Measurements from ENCODE around the gene ITPKA.
"Not testable (repeated sequence)": the region's sequence is repeated elsewhere in the genome, so short reads cannot be mapped to it uniquely, and the experiment has no call there.

ITPKA gene

GRCh38 chr15:41493205-41493901 lies at the start of gene ITPKA:
Gene ITPKA, plus strand, starts transcription at chr15:41493874. Its CDS starts 54 bp downstream, at chr15:41493928.
- peak; percentile 92 for DNase-seq

GRCh38 chr15:41445399-41445798 lies 48.3 kb upstream of the ITPKA start:
- DNase-seq: no peak

DNA sequence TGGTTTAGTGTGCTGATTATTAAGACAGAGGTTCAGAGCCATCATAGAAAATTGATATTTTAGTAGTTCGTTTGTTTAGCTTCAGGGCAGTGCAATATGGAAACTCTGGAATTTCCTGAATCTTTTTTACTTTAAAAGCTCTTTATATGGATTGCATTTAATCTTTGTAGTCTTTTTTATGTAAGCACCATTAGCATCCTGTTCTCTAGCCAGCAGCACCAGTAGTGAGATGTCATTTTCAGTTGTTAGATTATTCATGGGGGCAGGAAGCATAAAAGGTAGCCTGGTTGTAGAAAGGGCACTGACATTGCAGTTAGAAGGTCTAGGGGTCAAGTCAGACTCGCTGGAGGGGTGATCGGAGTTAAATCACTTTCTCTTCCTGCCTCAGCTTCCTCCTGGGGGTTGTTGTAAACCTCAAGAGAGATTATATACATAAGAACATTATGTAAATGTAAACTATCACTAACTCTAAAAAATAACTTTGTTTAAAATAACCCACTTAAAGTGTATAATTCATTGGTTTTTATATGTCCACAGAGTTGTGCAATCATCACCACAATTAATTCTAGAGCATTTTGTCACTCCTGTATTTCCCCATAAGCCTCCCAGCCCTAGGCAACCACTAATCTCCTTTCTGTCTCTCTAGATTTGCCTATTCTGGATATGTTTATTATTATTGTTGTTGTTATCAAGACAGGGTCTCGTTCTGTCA lies 31.4 kb upstream of the ITPKA start:
- DNase-seq: no peak

- DNase-seq: no peak
These were observed 28.6 kb upstream of the ITPKA start for GRCh38 chr15:41464889-41465580.

GRCh38 chr15:41465822-41466421 lies 27.8 kb upstream of the ITPKA start:
- no peak for DNase-seq

- DNase-seq: no peak
These were observed 27.0 kb upstream of the ITPKA start for GRCh38 chr15:41466711-41467110.

- DNase-seq: not testable (repeated sequence)
These were observed 24.0 kb upstream of the ITPKA start for GRCh38 chr15:41469644-41470043.

DNA sequence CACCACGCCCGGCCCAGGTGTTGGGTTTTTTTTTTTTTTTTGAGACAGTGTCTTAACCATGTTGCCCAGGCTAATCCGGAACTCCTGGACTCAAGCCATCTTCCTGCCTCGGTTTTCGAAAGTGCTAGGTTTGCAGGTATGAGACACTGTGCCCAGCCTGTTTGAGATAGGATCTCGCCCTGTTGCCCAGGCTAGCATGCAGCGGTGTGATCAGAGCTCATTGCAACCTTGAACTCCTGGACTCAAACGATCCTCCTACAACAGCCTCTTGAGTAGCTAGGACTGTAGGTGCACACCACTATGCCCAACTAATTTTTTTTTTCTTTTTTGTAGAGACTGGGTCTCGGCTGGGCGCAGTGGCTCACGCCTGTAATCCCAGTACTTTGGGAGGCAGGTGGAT lies 20.3 kb upstream of the ITPKA start:
- no peak for DNase-seq

GRCh38 chr15:41474436-41474835 lies 19.2 kb upstream of the ITPKA start:
- no peak for DNase-seq

GRCh38 chr15:41474941-41475340 lies 18.7 kb upstream of the ITPKA start:
- DNase-seq: no peak

DNA sequence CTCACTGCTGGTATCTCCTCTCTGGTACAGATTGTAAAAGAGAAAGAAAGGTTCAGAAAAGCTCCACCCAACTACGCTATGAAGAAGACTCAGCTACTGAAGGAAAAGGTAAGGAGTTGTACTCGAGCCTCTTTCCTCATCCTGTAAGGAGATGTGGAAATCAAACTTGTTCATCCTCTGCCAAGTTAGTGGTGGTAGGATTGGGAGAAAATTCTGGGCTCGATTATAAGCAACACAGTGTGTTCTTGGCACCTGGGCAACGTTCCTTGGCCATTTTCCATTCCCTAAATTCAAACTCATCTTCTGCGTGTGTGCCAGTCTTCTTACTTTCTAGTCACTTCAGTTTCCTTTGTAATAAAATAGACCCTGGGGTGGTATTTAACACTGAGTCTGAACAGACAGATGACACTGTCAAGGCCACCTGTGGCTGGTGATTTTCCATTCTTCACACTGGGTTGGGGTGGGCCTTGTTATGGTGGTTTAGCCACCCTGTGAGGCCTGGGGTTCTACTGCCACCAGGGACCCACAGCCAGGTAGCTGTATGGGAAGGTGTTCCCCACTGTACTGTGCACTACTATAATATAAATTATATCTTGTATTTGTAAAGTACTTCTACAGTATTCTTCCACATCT lies 17.1 kb upstream of the ITPKA start:
- no peak for DNase-seq

DNA sequence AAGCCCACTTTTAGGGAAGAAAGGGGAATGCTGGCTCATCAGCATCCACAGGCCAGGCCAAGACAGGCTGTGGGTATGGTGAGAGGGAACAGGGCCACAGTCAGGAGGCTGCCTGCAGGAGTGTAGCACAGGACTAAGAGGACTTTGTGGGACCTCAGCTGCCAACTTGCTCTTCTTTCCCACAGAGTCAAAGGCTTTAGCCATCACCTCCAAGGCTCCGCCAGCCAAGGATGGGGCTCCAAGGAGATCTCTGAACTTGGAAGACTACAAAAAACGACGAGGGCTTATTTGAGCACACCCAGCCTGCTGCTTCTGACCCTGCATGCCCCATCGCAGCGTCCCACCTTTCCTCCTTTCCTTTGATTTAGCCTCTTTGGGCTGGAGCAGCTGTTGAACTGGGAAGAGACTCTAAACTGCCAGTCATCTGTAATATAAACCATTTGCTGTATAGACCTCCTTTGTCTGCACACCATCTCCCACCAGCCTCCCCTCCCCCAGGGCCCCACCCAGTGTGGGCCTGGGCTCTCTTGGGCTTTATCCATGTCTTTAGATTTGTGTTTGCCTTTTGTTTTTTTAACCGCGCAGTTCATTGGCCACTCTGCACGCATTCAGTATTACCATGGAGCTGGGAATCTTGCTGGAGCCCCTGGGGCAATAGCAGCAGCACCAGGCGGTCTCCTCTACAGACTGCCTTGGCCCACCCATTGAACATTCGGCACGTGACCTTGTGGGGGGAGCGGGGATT lies 13.1 kb upstream of the ITPKA start:
- DNase-seq: no peak

DNA sequence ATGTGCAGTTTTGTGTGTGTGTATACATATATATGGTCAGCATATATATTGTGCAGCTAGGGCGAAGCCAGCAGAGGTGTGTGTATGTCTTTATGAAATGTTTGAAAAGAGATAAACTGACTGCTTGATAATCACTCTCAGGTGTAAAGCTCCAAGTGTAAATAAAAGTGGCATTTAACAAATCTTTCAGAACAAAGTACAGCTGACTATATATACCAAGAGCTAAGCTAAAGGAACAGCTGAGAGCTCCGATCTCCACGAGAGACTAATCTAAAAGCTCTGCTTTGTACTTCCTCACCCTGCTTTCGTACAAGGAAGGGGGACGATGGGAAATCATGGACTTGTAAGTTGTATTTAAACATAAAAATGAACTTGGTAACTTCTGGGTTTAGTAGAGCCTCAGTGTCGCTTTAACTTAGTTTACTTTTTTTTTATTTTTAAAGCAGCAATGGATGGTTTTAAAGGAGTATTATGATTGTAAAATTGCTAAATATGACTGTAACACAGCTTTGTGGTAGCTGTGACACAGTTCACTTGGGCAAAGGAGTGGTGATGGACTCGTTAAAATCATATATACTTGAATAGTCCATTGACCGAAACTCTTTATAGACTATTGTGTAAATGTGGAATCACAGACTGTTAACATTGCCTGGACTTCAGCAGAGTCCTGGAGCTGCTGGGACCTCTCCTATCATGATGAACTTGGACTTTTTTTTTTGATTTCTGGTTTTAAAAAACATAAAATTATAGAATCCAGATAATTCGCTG lies 11.4 kb upstream of the ITPKA start:
- no peak for DNase-seq

DNA sequence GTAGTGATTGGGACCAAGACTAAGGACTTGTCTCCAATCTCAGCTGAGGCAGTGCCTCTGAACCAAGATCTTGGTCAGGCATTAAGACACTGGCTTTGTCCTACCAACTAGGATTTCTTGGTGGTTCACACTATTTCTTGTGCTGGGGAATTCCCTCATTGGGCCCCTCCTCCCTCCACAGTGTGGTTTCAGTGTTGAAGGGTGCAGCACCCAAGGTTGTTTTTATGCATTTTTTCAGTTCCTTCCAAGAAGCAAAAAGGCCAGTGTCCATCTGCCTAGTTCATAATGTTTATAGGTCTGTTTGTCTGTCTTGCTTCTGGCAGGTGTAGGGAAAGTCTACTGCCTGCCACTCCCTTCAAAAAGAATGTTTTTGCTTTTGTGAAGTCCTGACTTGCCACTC lies 10.6 kb upstream of the ITPKA start:
- no peak for DNase-seq

DNA sequence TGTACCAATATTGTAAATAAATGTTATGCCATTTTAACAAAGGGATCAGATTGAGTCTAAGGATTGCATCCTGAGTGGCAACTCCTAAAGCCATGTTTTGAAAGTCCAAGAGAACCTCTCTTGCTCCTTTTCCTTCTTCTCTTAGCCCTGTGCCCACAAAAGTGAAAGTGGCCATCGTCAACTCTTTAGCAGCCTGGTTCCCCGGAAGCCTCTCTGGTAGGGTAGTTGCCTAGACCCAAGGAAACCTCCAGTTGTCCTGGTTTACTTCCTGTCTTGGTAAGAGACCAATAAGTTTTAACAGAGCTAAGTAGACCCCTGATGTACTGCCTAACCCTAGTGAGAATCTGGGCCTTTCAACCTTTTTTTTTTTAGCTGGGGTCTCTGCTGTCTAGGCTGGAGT lies 10.2 kb upstream of the ITPKA start:
- no peak for DNase-seq

DNA sequence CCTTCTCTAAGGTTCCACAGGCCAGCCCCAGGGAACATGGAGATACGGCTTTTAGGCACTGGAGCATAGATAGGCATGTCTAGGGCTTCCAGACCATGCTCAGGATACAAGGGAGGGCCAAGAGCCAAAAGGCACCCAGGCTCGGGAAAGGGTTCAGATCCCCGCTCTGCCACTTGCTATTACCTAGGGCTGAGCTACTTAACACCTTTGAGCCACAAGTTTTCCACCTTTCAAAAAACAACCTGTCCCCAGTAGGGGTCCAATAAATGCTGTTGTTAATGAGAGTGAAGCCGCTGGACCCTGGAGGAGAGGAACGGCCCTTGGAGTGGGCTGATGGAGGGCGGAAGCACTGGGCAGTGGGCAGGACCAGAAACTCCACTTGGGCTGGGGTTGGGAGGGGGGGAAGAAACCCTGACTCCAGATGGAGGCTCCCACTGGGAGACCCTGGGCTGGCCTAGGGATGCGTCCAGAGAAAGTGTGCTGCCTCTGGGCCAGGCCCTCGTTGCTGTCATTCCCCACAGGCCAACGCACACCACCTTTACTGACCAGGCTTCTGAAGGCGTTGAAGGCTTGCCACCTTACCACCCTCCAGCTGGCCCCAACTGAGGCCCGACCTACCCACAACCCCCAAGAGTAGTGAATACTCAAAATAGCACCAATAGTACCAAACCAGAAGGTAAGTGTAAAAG lies 8.6 kb upstream of the ITPKA start:
- DNase-seq: no peak

DNA sequence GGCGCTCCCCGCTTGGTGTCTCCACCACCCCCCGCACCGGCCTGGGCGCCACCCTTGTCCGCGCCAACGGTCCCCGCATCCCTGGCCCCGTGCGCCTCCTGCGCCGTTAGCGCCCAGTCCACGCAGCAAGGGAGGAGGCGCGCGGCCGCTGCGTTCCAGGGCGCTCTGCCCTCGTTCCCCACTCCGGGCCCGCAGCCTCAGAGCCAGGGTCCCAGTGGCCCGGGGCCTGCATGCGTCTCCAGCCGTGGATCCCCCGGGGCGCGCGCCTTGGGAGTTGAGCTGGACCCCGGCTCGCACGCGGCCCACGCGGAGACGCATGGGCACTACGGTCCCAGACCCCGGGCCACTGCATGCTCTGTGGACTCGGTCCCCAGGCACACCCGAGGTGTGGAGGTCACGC lies 7.4 kb upstream of the ITPKA start:
- DNase-seq: no peak

DNA sequence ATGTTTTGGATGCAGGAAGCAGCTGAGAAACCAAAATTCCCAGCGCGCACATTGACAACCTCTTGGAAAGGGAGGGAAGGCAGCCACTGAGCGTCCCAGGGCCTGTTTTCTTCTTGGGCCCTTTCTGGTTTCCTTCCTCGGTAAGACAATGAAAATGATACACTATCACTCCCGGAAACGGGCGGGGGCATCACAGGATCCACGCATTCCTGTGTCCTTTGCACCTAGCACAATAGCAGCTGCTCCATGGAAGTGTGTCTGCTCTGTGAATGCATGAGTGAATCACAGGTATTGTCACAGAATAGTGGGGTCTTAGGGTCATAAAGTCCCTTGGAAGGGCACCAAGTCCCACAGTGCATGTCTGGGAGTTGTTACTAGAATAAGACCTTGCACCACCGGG lies 6.3 kb upstream of the ITPKA start:
- no peak for DNase-seq

DNA sequence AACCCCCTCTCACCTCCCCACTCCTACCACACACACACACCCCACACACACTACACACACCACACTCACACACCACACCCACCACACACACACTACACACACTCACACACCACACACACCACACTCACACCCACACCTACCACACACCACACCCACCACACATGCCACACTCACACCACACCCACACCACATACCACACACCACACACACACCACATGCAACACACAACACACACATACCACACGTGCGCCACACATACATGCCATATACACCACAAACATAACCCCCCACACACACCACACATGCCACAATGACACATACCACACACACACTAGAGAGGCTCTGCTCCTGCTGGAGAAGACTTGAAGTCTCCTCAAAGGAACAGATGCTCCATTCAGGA lies 5.9 kb upstream of the ITPKA start:
- peak; percentile 47 for DNase-seq

- DNase-seq: no peak
These were observed 4.0 kb upstream of the ITPKA start for GRCh38 chr15:41489641-41490040.

DNA sequence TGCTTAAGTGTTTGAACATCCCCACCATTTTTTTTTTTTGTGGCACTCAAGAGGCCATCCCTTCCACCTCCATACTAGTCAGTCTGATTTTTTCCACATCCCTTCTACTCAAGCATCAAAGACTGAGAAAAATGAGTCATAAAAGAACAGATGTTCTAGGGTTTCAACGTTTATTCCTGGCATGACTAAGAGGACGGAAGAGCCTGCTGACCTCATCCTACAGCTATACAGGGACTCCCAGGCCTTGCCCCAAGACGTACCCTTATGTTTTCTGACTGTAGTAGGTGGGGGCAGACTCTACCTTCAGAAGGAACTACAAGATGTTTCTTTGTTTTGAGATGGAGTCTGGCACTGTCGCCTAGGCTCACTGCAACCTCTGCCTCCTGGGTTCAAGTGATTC lies 3.3 kb upstream of the ITPKA start:
- peak; percentile 54 for DNase-seq
